Cerebellar cortex (tissue), 1 donor: ENCODE results near the gene USP47.

Source experiments
- DNase-seq: peaks from one replicate; pipeline ENCODE4 v3.0.0-alpha.2; 2015; ENCODE audit warnings: low spot score

Gene USP47, protein sequence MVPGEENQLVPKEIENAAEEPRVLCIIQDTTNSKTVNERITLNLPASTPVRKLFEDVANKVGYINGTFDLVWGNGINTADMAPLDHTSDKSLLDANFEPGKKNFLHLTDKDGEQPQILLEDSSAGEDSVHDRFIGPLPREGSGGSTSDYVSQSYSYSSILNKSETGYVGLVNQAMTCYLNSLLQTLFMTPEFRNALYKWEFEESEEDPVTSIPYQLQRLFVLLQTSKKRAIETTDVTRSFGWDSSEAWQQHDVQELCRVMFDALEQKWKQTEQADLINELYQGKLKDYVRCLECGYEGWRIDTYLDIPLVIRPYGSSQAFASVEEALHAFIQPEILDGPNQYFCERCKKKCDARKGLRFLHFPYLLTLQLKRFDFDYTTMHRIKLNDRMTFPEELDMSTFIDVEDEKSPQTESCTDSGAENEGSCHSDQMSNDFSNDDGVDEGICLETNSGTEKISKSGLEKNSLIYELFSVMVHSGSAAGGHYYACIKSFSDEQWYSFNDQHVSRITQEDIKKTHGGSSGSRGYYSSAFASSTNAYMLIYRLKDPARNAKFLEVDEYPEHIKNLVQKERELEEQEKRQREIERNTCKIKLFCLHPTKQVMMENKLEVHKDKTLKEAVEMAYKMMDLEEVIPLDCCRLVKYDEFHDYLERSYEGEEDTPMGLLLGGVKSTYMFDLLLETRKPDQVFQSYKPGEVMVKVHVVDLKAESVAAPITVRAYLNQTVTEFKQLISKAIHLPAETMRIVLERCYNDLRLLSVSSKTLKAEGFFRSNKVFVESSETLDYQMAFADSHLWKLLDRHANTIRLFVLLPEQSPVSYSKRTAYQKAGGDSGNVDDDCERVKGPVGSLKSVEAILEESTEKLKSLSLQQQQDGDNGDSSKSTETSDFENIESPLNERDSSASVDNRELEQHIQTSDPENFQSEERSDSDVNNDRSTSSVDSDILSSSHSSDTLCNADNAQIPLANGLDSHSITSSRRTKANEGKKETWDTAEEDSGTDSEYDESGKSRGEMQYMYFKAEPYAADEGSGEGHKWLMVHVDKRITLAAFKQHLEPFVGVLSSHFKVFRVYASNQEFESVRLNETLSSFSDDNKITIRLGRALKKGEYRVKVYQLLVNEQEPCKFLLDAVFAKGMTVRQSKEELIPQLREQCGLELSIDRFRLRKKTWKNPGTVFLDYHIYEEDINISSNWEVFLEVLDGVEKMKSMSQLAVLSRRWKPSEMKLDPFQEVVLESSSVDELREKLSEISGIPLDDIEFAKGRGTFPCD (N-terminal part only)

DNA sequence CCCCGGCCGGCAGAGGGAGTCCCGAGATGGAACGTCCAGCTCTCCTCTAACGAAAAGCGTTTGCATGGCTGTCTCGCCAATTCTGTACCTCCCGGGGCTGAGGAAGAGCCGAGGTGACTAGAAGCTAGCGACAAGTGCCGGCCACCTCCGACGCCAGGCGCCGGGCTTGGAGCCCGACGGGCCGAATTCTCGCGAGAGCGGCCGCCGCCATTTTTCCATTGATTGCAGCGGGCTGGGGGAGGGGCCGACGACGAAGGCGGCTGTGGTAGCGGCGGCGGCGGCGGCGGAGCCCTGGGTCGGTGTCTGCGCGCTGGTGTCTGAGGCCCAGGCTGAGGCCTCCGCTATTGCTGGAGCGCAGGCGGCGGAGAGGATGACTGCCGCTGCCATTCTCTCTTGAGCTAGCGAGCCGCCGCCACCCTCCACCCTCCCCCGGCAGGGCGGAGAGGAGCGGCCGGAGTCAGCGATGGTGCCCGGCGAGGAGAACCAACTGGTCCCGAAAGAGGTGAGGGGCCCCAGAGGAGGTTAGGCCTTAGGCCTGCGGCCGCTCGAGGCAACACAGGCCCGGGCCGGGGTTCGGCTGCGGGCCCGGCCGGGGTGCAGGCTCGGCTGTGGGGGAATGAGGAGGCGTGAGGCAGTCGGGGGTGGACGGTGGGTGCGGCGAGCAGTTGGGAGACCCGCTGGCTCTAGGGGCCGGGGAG is at the start of gene USP47:
TSS of gene USP47 (plus strand) at position 250 of the 698 bp plus-strand sequence. CDS start at position 464, 214 bp downstream.
- peak; percentile 90 for DNase-seq

DNA sequence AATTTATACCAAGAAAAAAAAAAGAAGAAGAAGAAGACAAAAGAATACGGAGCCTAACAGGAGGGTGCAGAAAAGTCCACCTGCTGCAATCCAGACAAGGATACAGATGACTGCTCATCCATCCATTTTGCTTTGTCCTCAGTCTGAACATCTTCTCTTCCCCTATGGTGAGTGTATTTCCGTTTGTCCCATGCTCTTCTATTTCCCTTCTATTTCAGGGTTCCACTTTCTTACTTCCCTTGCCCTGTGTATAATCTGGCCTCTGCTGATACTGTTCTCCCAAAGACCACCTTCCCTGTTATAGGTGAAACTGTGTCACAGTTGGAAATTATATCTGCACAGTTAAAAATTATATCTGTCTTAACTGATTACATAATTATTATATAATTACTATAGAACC is 48.7 kb upstream of the USP47 start:
- DNase-seq = no peak

DNA sequence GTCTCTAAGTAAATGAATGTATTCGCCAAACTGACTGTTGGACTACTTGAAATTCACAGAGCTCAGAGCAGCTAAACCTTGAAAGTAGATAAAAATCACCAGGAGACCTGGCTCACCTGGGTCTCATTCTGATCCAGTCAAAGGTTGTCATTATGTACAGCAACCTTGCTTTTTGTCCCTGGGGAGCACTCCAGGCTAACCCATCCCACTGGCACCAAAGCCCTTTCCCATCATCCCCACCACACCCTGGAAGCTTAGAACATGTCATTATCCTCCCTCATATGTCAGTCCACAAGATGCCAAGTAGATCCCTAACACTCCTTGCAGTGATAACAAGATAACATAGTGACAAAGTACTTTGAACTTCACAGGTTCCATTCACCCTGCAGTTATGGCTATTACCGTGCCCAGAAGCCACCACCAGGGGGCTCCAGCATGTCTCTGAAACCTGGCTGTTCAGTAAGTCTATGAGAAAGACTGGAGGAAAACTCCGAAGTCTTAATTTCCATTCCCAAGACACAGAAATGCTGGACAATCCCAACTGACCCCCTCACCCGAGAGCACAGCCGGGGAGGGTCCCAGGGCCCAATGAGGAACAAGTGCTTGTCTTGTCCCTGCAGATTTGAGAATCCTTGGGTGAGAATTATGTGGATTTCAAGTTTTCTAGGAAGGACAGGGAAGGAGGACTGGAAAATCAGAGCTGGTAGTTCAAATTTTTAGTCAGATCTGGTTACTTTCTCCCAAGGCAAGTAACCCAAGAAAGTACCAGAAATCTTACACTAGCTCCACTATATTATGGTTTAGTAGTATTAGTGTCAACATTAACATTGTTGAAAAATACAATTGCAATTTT is 43.0 kb upstream of the USP47 start:
- DNase-seq = peak; percentile 84

DNA sequence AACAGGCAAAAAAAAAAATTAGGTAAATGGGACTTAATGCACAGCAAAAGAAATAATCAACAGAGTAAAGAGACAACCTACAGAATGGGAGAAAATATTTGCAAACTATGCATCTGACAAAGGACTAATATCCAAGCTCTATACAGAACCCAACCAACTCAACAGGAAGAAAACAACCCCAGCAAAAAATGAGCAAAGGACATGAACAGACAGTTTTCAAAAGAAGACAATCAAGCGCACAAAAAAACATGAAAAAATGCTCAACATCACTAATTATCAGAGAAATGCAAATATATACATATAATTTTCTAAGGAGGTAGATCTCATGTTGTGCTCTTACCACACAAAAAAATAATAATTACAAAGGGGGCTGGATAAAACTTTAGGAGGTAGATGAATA is 36.5 kb upstream of the USP47 start:
- DNase-seq = no peak

DNA sequence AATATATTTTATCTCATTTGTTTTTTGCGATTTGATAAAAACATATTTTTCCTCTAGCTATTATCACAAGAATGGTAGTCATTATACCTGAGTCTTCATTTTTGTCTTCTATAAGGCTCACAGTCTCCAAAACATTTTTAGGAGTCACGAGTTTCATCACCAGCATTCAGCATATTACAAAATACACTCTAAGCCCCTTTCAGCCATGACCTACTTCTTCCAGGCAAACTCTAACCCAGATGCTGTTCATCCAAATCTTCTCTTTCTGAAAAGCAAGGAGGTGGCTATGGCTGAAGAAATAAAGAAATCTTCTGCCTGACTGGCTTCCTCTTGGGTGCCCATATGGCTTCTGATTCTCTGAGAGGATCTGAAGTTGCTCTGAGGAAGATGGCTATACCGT is 35.7 kb upstream of the USP47 start:
- no peak for DNase-seq

DNA sequence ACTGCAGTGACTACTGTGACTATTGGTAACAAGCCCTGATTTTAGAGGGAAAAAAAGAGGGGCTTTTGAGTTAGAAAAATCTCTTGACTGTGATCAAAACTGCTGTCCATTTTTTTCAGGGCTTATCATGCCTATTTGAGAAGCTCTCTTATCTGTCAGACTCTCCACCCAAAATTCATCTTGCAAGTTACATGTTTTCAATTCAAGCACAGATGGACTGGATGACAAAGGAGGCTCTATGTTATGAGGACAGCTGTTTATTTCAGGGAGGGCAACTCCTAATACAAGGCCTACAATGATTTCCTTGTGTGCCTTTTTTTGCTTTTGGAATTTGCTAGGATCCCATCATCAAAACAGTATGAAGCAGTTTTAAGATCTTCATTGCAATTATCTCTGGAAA is 35.2 kb upstream of the USP47 start:
- no peak for DNase-seq

DNA sequence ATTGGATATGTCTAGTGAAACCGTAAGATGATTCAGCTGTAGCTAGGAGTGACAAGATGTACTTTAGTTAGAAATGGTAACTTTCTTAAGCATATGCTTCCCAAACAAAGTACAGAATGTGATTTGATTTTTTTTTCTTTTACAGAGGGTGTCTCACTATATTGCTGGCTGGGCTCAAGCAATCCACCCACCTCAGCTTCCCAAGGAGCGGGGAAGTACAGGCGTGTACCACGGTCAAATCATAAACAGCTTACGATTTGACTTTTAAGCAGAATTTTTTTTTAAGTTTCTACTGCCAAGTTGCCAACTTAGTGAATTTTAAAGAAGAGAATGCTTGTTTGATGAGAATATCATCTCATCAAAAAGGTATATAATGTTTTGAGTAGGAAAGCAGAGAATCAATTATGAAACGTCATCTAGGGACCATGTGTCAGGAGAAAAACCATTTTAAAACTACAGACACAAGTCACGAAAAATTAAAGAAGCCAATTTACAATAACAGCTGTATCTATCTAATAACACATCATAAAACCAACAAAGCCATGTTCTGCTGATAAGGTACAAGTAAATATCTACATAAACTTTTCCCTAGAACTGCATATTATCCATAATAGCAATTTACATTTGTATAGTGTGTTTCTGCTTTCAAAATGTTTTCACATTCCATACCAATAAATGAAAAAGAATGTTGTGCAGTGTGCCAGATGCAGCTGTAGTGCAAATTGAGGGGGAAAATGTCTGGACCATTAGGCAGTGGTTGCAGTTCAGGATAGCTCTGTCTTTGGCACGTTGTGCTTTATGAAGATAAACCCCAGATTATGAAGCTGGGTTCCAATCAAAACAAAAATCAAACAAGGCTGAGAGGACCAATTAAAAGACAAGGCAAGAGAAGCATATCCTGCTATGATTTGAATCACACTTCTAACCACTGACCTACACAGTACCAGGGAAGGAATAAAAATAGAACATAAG is 33.7 kb upstream of the USP47 start:
- no peak for DNase-seq

DNA sequence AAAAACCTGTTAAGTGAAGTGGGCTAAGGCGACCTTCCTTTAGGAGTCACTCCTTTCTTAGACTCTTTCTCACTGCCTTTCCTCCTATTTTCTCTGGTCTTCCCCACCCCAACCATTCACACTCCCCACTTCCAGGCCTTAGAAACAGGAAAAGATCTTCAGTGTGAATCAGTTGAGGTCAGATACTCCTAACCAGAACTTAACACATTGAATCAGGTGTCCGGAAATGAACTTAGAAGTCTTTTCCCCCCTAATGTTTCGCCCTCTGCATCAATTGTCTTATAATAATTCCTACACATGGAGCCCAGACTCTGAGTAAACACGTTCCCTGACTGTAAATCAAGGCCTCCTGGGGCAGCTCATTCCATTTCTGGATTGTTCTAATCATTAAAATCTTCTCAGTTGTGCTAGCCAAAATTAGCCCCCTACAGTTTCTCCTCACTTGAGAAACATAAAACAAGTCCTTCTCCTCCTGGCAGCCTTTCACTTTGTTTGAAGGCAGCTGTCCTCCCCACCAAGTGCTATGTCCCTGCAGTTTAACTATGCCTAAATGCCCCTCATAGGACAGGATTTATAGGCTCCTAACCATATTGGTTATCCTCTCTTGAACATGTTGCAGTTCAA is 32.7 kb upstream of the USP47 start:
- DNase-seq = no peak

DNA sequence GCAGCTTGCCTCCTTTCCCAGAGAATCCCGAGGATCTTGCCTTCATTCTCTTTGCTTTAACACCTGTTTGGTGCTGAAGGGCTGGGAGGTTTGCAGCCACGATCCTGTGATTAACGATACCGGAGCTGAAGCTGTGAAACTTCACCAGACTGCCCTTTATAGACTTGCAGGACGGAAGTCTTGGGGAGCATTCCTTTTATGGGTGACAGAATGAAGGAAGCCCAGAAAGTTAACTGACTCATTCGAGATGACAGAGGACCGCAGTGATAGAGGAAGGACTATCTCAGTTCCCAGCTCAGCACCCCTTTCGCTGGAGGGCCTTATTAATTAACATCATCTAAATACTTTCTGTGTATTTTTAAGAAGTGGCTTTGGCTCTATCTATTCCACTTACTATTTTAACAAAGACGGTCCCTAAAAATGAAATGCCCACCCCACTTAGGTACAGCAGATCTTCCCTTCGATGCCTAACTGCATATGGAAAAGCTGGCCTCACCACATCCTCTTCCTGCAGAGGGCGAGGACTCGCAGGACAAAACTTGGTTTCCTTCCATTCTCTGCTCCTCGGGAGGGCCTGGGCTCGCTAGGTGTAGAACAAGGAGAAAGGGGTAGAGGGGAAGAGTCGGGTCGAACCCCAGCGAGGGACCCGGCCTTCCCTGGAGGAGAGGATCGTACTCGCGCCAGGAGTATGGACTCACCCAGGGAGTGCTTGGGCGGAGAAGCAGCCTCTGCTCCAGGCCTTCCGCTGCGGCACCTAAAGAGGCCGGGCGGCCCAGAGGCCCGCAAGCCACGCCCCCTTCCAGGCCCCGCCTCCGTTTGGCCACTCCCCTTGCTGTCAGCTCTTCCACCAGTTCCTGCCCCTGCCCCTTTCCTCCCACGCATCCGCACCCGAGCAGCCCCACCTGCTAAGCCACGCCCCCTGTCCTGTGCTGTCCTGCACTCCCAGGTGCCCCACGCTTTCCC is 30.7 kb upstream of the USP47 start:
- no peak for DNase-seq

DNA sequence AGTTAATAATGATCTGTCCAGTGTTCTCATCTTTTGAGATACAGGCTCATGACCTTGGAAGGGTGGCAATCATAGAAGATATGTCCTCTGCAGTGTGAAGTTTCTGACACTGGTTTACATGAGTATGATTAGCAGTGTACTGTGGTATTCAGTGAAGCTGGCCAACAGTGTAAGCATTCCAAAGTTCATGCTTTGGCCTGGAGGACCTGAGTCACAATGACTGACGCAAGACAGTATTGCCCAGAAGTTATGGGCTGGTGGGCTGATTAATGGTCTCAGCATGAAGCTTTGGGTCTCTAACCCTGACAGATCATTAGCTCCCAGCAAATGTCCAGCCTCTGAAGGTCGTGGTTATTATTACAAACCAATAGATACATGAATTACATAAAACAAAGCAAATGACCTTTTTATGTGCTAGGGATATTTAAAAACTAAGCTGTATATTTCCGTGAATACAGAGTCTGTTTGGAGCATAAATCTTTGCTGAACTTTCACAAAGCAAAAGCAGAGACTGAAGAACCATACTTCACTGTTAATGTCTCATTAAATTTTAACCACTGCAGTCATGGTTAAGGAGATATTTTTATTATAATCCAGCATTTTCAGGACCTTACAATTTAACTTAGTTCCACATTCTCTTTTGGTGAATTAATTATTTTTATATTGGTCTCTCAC is 28.3 kb upstream of the USP47 start:
- DNase-seq = no peak

DNA sequence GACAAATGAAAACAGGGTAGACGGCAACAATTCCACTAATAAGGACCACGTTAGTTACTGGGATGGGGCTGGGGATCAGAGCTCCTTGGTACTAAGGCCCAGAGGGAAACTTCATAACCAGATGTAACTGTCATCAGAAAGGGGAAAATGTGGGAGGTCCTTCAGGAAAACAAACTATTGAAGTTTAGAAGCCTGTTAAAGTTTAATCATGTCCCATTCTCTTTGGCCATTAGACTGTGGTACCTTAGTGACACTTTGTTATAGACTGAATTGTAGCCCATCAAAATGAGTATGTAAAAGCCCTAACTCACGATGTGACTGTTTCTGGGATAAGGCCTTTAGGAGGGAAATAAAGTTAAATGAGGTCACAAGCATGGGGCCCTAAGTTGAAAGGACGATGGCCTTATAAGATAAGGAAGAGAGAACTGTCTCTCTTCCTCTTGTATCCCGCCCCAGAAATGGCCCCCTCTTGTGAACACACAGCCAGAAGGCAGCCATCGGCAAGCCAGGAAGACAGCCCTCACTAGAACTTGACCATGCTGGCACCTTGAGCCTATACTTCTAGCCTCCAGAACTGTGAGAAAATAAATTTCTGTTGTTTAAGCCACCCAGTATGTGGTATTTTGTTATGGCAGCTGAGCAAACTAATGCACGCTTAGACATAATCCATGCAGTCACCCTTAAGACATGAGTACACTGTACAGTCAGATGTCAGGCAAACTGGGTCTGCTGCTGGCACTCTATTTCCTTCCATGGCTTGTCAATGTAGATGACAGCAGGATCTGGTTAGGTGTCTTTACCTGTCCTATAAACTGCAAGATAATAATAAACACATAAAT is 26.9 kb upstream of the USP47 start:
- DNase-seq = no peak

DNA sequence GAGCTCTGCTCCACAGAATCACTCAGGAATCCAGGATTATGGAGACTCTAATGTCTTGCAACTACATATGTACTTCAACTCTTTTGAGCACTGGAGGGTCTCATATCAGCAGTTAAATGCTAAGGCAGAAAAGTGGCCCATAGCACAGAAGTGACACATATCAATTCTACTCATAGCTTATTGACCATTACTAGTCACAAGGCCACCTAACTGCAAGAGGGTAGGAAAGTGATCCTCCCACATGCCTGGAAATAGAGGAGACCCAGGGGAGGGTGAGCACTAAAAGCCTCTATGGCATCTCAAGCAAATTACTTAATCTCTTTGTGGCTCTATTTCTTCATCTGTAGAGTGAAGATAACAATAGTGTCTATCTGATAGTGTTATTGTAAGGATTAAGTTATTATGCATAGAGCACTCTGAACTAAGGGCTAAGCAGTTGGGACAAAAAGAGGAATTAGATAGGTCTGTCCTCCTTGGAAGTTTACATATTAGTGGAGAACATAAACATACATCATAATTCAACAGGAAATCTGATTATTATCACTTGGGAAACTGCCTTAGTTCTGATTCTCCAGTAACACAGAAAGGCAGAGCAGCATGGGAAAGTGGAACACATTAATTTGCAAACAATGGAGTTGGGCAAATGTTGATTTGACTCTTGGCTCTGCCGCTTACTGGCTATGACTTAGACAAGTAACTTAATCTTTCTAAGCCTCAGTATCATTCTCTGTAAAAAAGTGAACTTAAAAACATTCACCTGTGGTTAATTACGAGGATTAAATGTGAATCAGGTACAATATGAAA is 25.1 kb upstream of the USP47 start:
- DNase-seq = no peak

DNA sequence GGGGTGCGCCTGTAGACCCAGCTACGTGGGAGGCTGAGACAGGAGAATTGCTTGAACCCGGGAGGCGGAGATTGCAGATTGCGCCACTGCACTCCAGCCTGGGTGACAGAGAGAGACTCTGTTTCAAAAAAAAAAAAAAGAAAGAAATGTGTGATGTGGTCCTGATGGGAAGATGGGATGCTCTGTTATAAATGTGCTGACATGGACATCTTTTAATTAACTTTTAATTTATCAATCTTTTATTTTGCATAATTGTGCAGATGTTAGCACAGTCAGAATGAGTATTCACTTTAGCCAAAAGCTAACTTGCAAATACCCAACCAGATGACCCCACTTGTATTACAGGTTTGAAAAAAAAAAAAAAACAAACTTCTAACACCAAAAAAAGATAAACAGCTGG is 23.8 kb upstream of the USP47 start:
- DNase-seq = no peak

DNA sequence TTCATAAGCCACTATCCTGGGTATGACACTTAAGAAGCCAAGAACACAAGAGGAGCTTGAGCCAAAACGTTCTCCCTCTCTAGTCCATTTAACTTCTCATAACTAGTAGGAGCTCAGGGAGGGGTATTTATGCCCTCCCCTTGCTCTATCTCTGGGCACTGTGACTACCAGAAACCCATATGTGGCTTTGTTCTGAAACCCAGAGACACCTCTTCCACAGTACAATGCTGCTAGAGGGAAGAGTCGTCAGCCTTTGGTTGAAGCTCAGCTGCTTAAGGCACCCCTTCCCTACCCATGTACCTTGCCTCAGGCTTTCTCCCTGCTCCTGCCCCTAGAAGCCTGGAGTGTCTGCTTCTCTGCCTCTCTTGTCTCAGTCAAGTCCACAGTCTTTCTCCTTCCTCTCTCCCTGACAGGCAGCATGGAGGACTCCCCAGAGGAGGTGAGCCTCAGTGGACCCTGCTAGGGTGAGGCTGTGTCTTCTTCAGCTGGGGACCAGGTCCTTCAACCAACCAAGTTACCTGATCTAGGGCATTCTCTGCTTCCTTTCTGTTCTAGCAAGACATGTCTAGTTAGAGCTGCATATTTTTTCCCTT is 23.1 kb upstream of the USP47 start:
- DNase-seq = no peak

DNA sequence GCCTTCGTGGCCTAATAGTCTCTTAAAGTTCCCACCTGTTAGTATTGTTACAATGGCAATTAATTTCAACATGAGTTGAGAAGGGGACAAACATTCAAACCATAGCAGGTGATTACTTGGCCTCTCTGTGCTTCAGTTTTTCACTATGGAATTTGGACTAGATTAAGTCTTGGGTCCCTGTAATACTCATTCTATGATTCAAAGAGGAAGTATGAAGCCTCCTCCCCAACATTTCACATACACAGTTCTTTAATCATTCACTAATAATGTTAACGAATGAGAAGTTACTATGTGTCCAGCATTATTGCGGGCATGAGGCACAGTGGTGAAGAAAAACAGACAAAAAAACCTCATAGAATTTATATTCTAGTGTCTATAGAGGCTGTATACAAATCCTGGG is 19.9 kb upstream of the USP47 start:
- DNase-seq = no peak
